GM21786 (cell line): ENCODE measurements around the gene MUC13.

Source experiments
- ATAC-seq: cut with Tn5 transposase; IDR thresholded peaks from one replicate; pipeline ENCODE4 v1.9.1; 2021; ENCODE audit not compliant: unreplicated experiment

Gene MUC13

DNA sequence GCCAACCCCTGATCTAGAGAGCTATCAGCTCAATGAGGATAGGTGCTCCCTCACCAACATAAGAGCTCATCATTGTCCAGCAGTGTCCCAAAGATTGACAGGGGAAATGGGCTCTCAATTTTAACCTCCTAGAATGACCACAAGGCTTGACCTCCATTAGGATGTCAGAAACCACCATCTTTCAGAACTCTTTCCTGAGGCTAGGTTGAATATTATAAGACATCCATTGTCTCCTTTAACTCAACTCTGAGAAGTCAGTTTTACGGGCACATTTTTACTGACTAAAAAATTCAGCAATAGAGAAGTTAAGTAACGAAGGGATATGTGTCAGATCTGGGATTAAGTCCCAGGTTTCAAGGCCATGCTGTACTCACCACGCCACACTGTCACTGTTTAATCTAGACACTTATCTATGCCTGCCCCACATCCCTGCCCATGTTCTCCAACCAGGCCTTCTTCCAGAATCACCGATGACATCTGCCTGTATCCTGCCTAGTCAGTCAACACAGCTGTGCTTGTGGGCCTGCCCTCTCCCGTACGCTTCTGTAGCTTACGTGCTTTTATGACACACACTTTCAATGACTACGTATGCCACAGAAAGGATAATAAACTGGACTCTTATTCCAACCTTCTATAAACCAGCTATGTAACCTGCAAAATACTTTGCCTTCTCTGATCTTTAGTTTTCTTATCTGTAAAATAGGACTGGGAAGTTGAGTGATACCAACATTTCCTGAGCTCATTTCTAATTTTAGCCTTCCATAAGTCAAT is 17.1 kb upstream of the MUC13 start:
- no peak for ATAC-seq

DNA sequence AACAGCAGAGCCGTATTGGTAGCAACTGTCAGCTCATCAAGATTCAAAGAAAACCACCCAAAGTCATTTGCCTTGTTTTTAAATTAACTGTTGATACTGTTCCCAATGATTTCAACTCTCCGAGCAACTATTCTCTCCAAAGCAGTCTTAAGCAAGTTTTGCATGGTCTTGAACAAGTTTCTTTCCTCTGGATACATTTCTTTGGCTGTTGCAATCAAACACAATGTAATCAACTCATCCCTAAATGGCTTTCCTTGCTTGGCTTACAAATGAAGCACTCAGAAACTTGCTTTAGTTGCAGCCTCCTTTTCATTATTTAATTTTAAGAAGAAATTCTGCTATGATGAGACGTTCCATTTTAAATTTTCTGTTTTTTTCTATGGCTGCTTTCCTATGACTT is 15.5 kb upstream of the MUC13 start:
- no peak for ATAC-seq

DNA sequence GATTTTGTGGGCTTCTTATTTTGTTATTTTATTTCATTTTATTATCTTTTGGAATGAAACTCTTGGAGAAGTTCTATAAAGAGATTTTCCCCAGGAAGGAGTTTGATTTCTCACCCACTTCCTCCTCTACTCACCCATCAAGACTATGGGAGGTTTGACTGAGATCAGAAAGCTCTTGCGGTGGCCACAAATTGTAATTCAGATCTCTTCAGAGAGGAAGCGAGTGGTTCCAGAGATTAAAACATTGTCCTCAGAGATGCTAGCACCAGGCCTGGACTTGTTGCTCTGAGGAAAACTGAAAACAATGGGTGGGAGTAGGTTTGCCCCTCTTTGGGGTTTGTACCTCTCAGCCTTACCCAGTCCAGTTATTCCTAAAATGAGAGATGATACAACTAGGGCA is 8.1 kb upstream of the MUC13 start:
- no peak for ATAC-seq

DNA sequence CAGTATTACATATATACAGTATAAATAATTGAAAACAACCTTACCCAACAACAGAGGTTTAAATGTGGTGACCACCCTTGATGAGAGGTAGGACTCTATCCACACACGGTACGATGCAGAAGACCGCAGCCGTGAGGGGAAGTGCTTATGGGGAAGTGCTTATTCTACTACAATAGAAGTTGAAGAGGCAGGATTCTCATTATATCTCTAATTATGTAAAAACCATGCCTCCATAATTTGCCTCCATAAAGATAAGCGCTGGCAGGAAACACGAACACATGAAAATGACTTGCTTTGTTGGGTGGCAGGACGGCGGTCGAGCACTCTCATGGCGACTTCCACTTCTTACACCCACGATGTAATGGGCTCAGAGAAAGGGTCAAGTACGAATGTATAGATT is 7.2 kb upstream of the MUC13 start:
- ATAC-seq, result no peak

DNA sequence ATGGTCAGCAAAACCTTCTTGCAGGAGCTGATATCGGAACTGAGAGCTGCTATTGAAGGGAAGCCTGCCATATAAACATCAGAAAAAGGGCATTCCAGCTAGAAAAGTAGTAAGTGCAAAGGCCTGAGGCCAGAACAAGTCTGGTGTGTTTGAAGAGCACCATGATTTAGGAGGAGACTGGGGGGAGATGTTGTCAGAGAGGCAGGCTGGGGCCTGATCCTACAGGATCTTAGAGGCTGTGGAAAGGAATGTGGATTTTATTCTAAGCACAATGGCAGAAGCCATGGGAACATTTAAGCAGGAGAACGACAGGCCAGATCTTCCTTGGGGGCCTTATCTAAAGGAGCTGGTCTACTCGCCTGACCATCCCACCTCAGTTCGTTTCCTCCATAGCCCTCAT is 5.1 kb upstream of the MUC13 start:
- no peak for ATAC-seq

- no peak for ATAC-seq
Measured at GRCh38 chr3:124938896-124939295, 4.3 kb upstream of the MUC13 start.

GRCh38 chr3:124937049-124937448 is 2.5 kb upstream of the MUC13 start:
- ATAC-seq, result no peak

DNA sequence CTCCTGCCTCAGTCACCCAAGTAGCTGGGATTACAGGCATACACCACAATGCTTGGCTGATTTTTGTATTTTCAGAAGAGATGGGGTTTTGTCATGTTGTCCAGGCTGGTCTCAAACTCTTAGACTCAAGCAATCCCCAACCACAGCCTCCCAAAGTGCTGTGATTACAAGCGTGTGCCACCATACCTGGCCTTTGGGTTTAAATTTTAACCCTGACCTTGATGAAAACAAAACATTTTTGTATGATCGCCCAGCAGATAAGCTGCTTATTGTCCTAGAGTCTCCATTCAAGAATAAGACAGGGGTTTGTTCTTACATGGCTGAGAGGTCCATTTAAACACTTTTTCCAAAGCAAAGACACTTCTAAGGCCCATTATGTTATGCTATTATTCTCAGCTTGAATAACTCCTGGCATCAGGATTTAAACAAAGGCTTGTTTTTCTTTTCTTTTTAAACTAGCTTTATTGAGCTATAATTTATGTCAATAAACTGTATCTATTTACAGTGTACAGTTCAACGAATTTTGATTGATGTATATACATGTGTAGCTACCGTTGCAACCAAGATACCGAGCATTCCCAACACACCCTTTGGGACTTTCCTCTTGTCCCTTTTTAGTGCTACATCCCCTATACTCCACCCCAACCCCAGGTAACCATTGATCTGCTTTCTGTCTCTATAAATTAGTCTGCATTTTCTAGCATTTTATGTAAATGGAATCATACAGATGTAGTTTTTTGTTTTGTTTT is 1.4 kb upstream of the MUC13 start:
- no peak for ATAC-seq

DNA sequence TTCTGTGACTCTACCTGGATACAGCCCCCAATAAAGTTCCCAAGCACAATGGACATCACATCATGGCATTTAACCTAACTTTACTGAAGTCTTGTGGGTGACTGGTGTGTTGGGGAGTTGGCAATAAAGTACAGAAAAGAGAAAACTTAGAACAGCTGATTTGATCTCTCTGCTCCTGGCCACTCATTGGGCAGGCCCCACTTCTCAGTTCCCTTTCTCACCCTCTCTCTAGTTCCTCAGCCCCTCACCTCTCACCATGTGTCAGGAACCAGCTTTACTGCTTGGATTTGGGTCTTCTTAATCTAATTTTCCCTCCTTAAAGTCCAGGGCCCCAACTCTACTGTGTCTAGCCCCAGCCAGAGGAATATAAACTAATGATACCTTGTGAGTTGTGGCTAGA is 713 bp upstream of the MUC13 start:
- no peak for ATAC-seq

- no peak for ATAC-seq
Measured at GRCh38 chr3:124928333-124929202, 6.0 kb downstream of the MUC13 start.

DNA sequence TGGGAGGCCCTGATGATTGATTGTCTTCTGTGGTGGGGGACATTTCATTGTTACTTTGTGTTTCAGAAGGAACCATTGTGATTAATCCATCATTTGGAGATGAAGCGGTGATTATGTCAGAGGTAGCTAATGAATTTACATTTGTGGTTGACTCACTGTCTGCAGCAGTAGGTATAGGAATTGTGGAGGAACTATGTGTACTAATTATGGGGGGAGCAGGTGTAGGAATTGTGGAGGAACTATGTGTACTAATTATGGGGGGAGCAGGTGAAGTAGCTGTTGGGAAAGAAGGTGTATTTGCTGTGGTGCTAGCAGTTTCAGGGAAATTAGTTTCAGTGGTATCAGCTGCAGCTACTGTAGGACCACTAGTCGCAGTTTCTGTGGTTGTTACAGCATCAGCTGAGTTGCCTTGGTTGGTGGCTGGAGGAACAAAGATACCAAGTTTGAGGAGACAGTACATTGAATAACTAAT is 6.9 kb downstream of the MUC13 start:
- peak; percentile 66 for ATAC-seq

DNA sequence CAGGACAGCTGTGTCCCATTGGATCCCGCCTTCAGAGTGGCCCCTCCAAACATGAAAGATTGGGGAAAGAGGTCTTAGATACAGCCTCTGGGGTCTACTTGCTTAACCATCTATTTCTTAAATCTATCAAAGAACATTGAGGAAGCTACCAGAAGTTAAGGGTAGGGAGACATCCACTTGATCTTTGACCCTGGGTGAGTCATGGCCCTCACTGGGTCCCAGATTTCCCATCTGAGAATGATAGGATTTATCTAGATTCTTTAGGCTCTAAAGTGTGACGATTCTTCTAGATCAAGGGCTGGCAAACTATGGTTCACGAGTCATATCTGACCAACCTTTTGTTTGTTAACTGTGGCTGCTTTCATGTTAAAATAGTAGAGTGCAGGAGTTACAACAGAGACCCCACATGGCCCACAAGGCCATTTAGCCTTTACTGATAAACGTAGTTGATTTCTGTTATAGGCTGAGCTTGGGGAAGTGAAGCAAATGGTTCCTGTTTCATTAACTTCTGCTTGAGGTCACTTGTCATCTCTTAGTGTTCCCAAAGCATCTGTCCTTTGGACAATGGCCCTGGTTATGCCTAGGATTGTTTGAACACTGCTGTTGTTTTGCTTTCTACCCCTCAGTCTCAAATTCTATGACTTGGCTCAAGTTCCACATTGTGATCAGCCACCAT is 8.0 kb downstream of the MUC13 start:
- no peak for ATAC-seq

DNA sequence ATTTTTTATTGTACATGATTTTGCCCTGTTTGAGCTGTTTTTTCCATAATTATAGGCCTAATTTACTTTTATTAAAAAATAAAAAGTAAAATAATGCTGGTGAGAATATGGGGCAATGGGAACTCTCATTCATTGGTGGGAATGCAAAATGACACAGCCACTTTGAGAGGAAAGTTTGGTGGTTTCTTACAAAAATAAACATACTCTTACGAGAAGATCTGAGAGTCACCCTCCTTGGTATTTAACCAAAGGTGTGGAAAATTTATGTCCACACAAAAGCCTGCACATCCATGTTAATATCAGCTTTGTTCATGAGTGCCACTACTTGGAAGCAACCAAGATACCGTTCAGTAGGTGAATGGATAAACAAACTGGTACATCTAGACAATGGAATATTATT is 9.8 kb downstream of the MUC13 start:
- no peak for ATAC-seq

DNA sequence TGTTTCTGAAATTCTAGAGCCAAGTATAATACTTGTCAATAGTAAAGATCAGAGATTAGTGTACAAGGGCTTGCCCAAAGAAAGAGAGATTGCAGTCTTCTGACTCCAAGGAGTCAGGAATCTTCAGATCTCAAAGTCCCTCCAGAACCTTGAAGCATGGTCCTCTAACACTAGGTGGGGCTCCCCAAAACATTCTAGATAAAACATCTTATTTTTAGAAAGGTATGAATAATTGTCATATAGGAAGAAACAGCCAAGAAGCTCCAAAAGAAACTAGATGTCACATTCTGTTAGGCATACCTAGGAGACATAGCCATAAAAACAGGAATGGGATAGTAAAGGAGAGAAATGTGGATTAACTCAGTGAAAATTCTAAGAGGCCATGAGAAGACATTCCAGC is 10.7 kb downstream of the MUC13 start:
- no peak for ATAC-seq

- no peak for ATAC-seq
Measured at GRCh38 chr3:124920718-124921117, 13.8 kb downstream of the MUC13 start.

GRCh38 chr3:124919756-124920155 is 14.8 kb downstream of the MUC13 start:
- ATAC-seq, result no peak

- ATAC-seq, result no peak
Measured at GRCh38 chr3:124918524-124918923, 16.0 kb downstream of the MUC13 start.

- no peak for ATAC-seq
Measured at GRCh38 chr3:124916837-124917409, 17.6 kb downstream of the MUC13 start.

GRCh38 chr3:124915254-124915653 is 19.3 kb downstream of the MUC13 start:
- ATAC-seq, result no peak

- ATAC-seq, result no peak
Measured at GRCh38 chr3:124907957-124908356, 26.6 kb downstream of the MUC13 start.
